Prostate gland (tissue), 2 donors: ENCODE results near the gene OSBPL6.

Source experiments
- POLR2A ChIP-seq: fragments of 450-650 bp; IDR thresholded peaks from one replicate; pipeline ENCODE4 v1.6.1; 2016; ENCODE audit warnings: antibody characterized with exemption, mild to moderate bottlenecking
- POLR2AphosphoS5 ChIP-seq: sonication (generic); formaldehyde crosslinking; IDR thresholded peaks from one replicate; pipeline ENCODE4 v1.6.1; 2017; ENCODE audit warnings: antibody characterized with exemption
- TF ChIP-seq, protein P1 (sequence below), 4 experiments: fragments of 200-600 bp in 2 of 4; fragments of 450-650 bp in 2 of 4; sonication (generic) in 2 of 4; IDR thresholded peaks; 1 replicate in 3 of 4; 2 replicates in 1 of 4; pipeline ENCODE4 v1.5.1; 2016 to 2019; ENCODE audit warnings: antibody characterized with exemption in 4 of 4, mild to moderate bottlenecking in 2 of 4, moderate library complexity in 2 of 4

DNA sequence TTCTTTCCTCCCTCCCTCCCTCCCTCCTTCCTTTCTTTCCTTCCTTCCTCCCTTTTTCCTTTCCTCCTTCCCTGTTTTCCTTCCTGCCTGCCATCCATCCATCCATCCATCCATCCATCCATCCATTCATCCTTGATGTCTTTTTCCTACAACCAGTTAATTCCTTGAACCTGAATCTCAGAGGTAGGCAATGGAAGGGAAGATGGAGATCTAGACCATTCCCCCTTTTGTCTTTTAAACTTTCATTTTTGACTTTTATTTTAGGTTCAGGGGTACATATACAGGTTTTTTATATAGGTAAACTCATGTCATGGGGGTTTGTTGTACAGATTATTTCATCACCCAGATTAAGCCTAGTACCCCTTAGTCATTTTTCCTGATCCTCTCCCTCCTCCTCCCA lies 97.4 kb downstream of the OSBPL6 start:
- TF ChIP-seq, protein P1, sequence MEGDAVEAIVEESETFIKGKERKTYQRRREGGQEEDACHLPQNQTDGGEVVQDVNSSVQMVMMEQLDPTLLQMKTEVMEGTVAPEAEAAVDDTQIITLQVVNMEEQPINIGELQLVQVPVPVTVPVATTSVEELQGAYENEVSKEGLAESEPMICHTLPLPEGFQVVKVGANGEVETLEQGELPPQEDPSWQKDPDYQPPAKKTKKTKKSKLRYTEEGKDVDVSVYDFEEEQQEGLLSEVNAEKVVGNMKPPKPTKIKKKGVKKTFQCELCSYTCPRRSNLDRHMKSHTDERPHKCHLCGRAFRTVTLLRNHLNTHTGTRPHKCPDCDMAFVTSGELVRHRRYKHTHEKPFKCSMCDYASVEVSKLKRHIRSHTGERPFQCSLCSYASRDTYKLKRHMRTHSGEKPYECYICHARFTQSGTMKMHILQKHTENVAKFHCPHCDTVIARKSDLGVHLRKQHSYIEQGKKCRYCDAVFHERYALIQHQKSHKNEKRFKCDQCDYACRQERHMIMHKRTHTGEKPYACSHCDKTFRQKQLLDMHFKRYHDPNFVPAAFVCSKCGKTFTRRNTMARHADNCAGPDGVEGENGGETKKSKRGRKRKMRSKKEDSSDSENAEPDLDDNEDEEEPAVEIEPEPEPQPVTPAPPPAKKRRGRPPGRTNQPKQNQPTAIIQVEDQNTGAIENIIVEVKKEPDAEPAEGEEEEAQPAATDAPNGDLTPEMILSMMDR (IDR thresholded peaks at IDR 0.05): no peak
- no peak for TF ChIP-seq POLR2AphosphoS5
- TF ChIP-seq POLR2A: no peak
